ENCODE data around the gene IRF5.

DNA sequence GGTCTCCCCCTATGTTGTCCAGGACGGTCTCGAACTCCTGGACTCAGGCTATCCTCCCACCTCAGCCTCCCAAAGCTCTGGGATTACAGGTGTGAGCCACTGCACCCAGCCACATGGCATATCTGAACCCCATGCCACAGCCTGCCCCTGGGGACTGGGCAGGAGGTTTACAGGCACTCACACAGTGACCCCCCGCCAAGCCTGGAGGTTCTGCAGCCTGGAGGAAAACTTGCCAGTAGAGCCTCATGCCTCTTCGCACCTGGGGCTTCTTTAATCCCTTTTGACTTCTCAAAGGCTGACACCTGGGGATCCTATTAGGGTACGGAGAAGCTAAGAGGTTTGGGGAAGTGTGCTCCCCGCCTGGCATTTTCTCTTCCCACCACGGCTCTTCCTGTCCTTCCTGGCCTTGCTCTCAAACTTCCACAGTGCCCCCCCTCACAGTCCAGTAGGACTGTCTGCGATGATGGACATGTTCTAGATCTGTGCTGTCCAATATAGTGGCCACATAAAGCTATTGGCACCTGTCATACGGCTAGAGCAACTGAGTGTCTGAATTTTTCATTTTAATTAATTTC lies 15.8 kb upstream of the IRF5 start:
- TF ChIP-seq GATA3 (IDR thresholded peaks at IDR 0.05; ENCODE audit: low read depth, low read length) (no peak), GATA2 (IDR thresholded peaks at IDR 0.05; ENCODE audit: low read depth, low read length) (no peak)
